Ectodermal cell (in vitro differentiated cells): Measurements from ENCODE around the gene SRM.
A peak's percentile ranks its signal among the peaks of the same experiment; 100 is the strongest.
"Not testable (repeated sequence)": the region's sequence is repeated elsewhere in the genome, so short reads cannot be mapped to it uniquely, and the experiment has no call there.

Experiments
- H3K27ac ChIP-seq: 2 replicates; pipeline ENCODE4 v1.7.0; 2013; ENCODE audit warnings: mild to moderate bottlenecking, low read depth, low read length; ENCODE audit not compliant: insufficient read depth, poor library complexity, severe bottlenecking
- H3K27me3 ChIP-seq: 2 replicates; pipeline ENCODE4 v1.7.0; 2013; ENCODE audit warnings: mild to moderate bottlenecking, low read length; ENCODE audit not compliant: insufficient read depth, control insufficient read depth, poor library complexity, severe bottlenecking
- H3K36me3 ChIP-seq: one replicate; pipeline ENCODE4 v1.7.0; 2013; ENCODE audit warnings: low read length; ENCODE audit not compliant: control insufficient read depth, insufficient read depth
- H3K4me1 ChIP-seq: one replicate; pipeline ENCODE4 v1.7.0; 2013; ENCODE audit warnings: low read length; ENCODE audit not compliant: control insufficient read depth, insufficient read depth
- H3K4me3 ChIP-seq: 2 replicates; pipeline ENCODE4 v1.7.0; 2013; ENCODE audit warnings: low read depth, low read length, control low read depth; ENCODE audit not compliant: insufficient read depth
- H3K9me3 ChIP-seq: 2 replicates; pipeline ENCODE4 v1.7.0; 2013; ENCODE audit warnings: mild to moderate bottlenecking, low read length, moderate library complexity; ENCODE audit not compliant: control insufficient read depth
- WGBS, 2 experiments: methylation state at CpG; one replicate each; pipeline ENCODE4 v1.1.7; 2013; ENCODE audit warnings: missing lambda C conversion rate in 2 of 2; 5-methylcytosine and 5-hydroxymethylcytosine counted together

SRM gene

DNA sequence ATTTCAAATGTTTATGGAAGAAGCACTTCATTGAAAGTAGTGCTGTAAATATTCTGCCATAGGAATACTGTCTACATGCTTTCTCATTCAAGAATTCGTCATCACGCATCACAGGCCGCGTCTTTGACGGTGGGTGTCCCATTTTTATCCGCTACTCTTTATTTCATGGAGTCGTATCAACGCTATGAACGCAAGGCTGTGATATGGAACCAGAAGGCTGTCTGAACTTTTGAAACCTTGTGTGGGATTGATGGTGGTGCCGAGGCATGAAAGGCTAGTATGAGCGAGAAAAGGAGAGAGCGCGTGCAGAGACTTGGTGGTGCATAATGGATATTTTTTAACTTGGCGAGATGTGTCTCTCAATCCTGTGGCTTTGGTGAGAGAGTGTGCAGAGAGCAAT, 36.6 kb downstream of the SRM start:
- H3K36me3 ChIP-seq = peaks cover 51% of the 10 kb centered on the region
- H3K9me3 ChIP-seq = no peaks in the 10 kb centered on the region
- H3K27me3 ChIP-seq = no peaks in the 10 kb centered on the region
- WGBS, 2 experiments = 97% methylated on average over 14 of the region's 14 CpGs
- H3K4me3 ChIP-seq = no peak overlapping the region
- no peak overlapping the region for H3K27ac ChIP-seq
- H3K4me1 ChIP-seq = no peaks in the 10 kb centered on the region

DNA sequence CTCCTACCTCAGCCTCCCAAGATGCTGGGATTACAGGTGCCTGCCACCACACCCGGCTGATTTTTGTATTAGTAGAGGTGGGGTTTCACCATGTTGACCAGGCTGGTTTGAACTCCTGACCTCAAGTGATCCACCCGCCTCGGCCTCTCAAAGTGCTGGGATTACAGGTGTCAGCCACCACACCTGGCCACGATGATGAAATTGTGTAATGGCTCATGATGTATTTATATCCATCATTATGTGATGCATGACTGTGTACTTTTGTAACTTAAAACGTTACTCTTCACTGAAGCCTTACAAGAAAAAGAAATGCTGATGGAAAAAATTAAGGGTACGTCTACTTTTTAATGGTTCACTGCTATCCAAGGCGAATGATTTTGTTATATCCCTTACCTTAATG, 39.8 kb downstream of the SRM start:
- 92 to 94% methylated on average over 7 of the region's 7 CpGs for WGBS, 2 experiments
- no peak overlapping the region for H3K4me3 ChIP-seq
- H3K27me3 ChIP-seq = no peaks in the 10 kb centered on the region
- no peak overlapping the region for H3K27ac ChIP-seq
- no peaks in the 10 kb centered on the region for H3K4me1 ChIP-seq
- peaks cover 59% of the 10 kb centered on the region for H3K36me3 ChIP-seq
- H3K9me3 ChIP-seq = no peaks in the 10 kb centered on the region

- not testable (repeated sequence) for H3K4me1 ChIP-seq, H3K4me3 ChIP-seq, H3K27ac ChIP-seq, H3K9me3 ChIP-seq, H3K27me3 ChIP-seq
- WGBS, 2 experiments = 94 to 96% methylated on average over 8 of the region's 8 CpGs
- H3K36me3 ChIP-seq = peaks cover 62% of the 10 kb centered on the region
Measured at GRCh38 chr1:11019358-11019757, 40.5 kb downstream of the SRM start.

- peaks cover 10% of the 10 kb centered on the region for H3K4me1 ChIP-seq
- H3K36me3 ChIP-seq = peaks cover 35% of the 10 kb centered on the region
- no peaks in the 10 kb centered on the region for H3K9me3 ChIP-seq
- H3K4me3 ChIP-seq = peak overlapping the region; percentile 80
- no peaks in the 10 kb centered on the region for H3K27me3 ChIP-seq
- H3K27ac ChIP-seq = no peak overlapping the region
- 7 to 8% methylated on average over 11 of the region's 11 CpGs for WGBS, 2 experiments
Measured at GRCh38 chr1:11013160-11013531, 46.7 kb downstream of the SRM start.

DNA sequence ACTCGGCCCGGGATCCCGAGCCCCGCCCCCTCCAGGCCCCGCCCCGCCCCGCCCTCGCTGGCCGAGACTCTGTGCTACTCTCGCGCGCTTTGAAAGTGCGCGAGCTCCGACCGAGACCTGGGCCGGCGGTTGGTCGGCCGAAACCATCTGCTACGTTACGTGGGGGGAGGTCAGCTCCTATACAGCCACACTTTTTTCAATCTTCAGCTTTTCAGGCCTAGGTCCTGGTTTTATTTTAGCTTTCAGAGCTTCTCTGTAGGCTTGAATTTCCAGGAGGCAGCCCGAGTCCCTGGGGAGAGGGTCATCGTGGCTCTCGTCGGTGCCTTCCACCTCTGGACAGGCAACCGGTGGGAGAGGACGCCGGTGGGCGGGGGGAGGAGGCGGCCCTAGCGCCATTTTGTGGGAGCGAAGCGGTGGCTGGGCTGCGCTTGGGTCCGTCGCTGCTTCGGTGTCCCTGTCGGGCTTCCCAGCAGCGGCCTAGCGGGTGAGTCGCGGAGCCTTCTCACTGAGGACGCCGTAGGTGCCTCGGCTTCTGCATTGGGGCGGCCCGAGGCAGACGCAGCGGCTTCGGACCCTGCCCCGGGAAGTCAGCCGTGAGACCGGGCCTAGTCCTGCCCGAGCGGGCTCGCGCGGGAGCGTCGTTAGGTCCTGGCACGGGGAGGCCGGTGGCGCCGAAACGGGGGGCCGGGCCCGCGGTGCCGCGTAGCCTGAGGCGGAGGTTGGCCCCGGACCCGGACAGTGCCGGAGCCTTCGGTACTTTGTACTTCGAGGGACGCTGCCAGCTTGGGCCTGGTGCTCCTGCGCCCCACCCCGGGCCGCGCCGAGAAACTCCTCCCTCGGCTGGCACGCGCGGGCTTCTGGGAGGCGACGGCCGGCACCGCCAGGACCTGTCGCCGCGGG, 47.3 kb downstream of the SRM start, which contains the start of gene TARDBP:
Gene TARDBP (plus strand): TSS at position 395 of the 900 bp plus-strand sequence. CDS start 1,074 bp downstream, outside the sequence.
- Histone ChIP-seq H3K36me3 (peaks cover 33% of the 10 kb centered on the region), H3K9me3 (no peaks in the 10 kb centered on the region), H3K4me1 (peaks cover 10% of the 10 kb centered on the region), H3K27ac (peak within 1 kb of the TSS; percentile 99), H3K4me3 (peak within 1 kb of the TSS; percentile 80), H3K27me3 (no peaks in the 10 kb centered on the region)
- WGBS, 2 experiments = 0% methylated on average over 94 of the region's 94 CpGs
